ENCODE results near the gene SERPINB4. TPM values are rescaled to one million over a fixed set of nuclear protein-coding genes. Genes with fewer than 3 reads are reported as not detected.
"Not testable (repeated sequence)": the region's sequence is repeated elsewhere in the genome, so short reads cannot be mapped to it uniquely, and the experiment has no call there.

SERPINB4 gene
- total and polyA plus RNA-seq, 2 donors from 2014 or later: not detected

DNA sequence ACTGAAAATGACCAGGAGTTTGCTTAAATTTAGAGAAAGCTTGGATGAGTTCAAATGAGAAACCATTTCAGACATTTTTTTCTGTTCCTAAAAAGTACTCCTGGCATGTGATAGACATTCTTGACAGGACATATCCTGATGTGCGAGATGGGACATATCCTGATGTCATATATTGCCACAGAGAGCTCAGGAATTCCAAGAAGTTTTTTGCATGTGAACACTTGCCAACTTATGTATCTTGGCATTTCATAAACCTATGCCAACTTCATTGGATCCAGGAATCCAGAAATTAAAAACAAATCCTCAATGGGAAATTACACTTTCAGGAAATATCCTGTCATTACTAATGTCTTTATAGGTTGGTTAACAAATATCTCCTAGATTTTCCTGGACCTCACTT, 20.5 kb upstream of the SERPINB4 start:
- Histone ChIP-seq H3K4me1 (ENCODE audit: control insufficient read depth in 2 of 3, insufficient read depth in 2 of 3, low read depth in 1 of 3, low read length in 3 of 3) (no peaks in the 10 kb centered on the region), H3K9ac (ENCODE audit: low read length in 3 of 3) (no peak overlapping the region), H3K9me3 (ENCODE audit: control insufficient read depth in 2 of 3, insufficient read depth in 1 of 3, low read length in 3 of 3) (peaks cover 0 to 2% (median 0%) of the 10 kb centered on the region in 3 donors), H3K27me3 (ENCODE audit: control insufficient read depth, insufficient read depth, low read length) (no peaks in the 10 kb centered on the region), H3K36me3 (ENCODE audit: control insufficient read depth in 2 of 3, insufficient read depth in 3 of 3, low read length in 3 of 3) (no peaks in the 10 kb centered on the region), H3K27ac (ENCODE audit: low read depth in 2 of 2, low read length in 2 of 2) (no peak overlapping the region), H3K4me3 (ENCODE audit: low read length in 3 of 3) (no peak overlapping the region)
- intact Hi-C loops (cut with DNase I): no loop called here
- FAIRE-seq: no peak
- no peak for DNase-seq
- TF ChIP-seq, protein P1, sequence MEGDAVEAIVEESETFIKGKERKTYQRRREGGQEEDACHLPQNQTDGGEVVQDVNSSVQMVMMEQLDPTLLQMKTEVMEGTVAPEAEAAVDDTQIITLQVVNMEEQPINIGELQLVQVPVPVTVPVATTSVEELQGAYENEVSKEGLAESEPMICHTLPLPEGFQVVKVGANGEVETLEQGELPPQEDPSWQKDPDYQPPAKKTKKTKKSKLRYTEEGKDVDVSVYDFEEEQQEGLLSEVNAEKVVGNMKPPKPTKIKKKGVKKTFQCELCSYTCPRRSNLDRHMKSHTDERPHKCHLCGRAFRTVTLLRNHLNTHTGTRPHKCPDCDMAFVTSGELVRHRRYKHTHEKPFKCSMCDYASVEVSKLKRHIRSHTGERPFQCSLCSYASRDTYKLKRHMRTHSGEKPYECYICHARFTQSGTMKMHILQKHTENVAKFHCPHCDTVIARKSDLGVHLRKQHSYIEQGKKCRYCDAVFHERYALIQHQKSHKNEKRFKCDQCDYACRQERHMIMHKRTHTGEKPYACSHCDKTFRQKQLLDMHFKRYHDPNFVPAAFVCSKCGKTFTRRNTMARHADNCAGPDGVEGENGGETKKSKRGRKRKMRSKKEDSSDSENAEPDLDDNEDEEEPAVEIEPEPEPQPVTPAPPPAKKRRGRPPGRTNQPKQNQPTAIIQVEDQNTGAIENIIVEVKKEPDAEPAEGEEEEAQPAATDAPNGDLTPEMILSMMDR (IDR thresholded peaks at IDR 0.05; ENCODE audit: borderline replicate concordance, extremely low read depth, insufficient read depth): no peak

DNA sequence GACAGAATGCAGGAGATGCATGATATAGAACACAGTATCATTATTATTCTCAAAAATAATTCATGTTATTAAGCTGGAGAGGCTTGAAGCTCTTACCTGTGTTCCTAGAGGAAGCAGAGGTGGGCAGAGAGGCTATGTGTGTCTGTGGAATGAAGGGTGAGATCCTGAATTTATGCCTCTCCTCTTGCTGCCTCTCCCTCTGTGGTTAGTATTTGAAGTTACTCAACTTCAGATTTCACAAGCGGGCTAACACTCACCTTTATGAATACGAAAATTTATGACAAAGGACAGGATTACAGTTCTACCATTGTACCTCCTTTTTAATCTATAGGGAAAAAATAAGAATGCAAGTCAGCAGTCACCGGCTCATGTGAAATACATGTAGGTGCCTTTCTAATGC, 17.7 kb upstream of the SERPINB4 start, which contains the start of gene SERPINB3:
TSS of gene SERPINB3 (minus strand) at position 144 of the 400 bp plus-strand sequence. CDS start 677 bp downstream, outside the sequence.
- H3K9me3 ChIP-seq (ENCODE audit: control insufficient read depth in 2 of 3, insufficient read depth in 1 of 3, low read length in 3 of 3); H3K27me3 ChIP-seq (ENCODE audit: control insufficient read depth, insufficient read depth, low read length); H3K36me3 ChIP-seq (ENCODE audit: control insufficient read depth in 2 of 3, insufficient read depth in 3 of 3, low read length in 3 of 3); FAIRE-seq; H3K9ac ChIP-seq (ENCODE audit: low read length in 3 of 3); H3K4me1 ChIP-seq (ENCODE audit: control insufficient read depth in 2 of 3, insufficient read depth in 2 of 3, low read depth in 1 of 3, low read length in 3 of 3); H3K27ac ChIP-seq (ENCODE audit: low read depth in 2 of 2, low read length in 2 of 2); H3K4me3 ChIP-seq (ENCODE audit: low read length in 3 of 3); DNase-seq; intact Hi-C loops (cut with DNase I): not testable (repeated sequence)

DNA sequence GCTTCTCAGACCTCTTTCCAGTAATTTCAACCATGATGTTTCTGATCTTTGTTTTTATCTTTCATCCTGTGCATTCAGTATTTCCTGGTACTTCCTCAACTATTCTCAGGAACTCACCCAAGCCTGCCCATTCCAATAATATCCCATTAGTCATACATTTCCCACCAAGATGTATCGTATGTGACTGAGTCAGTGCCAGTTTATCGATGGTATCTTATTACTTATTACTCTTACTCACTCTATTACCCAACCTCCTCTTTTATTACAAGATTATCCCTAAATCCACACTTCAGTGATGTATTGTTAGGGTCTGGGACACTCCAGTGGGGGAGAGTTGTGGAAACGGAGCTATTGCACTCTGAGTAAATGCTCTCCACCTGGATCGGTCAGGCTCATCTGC, 14.9 kb upstream of the SERPINB4 start:
- H3K4me1 ChIP-seq (ENCODE audit: control insufficient read depth in 2 of 3, insufficient read depth in 2 of 3, low read depth in 1 of 3, low read length in 3 of 3); H3K9me3 ChIP-seq (ENCODE audit: control insufficient read depth in 2 of 3, insufficient read depth in 1 of 3, low read length in 3 of 3); H3K27ac ChIP-seq (ENCODE audit: low read depth in 2 of 2, low read length in 2 of 2); H3K27me3 ChIP-seq (ENCODE audit: control insufficient read depth, insufficient read depth, low read length); H3K36me3 ChIP-seq (ENCODE audit: control insufficient read depth in 2 of 3, insufficient read depth in 3 of 3, low read length in 3 of 3); H3K4me3 ChIP-seq (ENCODE audit: low read length in 3 of 3); FAIRE-seq; DNase-seq; intact Hi-C loops (cut with DNase I); H3K9ac ChIP-seq (ENCODE audit: low read length in 3 of 3): not testable (repeated sequence)

DNA sequence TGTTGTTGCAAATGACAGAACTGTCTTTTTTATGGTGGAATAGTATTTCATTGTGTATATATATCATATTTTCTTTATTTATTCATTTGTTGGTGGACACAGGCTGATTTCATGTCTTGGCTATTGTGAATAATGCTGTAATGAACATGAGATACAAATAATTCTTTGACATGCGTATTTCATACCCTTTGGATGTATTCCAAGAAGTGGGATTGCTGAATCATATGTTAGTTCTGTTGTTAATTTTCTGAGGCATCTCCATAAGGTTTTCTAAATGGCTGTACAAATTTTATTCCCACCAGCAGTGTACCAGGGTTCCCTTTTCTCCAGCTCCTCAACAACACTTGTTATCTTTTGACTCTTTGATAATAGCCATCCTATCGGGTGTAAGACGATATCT, 6.2 kb upstream of the SERPINB4 start:
- H3K4me3 ChIP-seq (ENCODE audit: low read length in 3 of 3); FAIRE-seq; H3K9ac ChIP-seq (ENCODE audit: low read length in 3 of 3); H3K27ac ChIP-seq (ENCODE audit: low read depth in 2 of 2, low read length in 2 of 2); intact Hi-C loops (cut with DNase I); H3K27me3 ChIP-seq (ENCODE audit: control insufficient read depth, insufficient read depth, low read length); H3K36me3 ChIP-seq (ENCODE audit: control insufficient read depth in 2 of 3, insufficient read depth in 3 of 3, low read length in 3 of 3); DNase-seq; H3K4me1 ChIP-seq (ENCODE audit: control insufficient read depth in 2 of 3, insufficient read depth in 2 of 3, low read depth in 1 of 3, low read length in 3 of 3); H3K9me3 ChIP-seq (ENCODE audit: control insufficient read depth in 2 of 3, insufficient read depth in 1 of 3, low read length in 3 of 3): not testable (repeated sequence)

DNA sequence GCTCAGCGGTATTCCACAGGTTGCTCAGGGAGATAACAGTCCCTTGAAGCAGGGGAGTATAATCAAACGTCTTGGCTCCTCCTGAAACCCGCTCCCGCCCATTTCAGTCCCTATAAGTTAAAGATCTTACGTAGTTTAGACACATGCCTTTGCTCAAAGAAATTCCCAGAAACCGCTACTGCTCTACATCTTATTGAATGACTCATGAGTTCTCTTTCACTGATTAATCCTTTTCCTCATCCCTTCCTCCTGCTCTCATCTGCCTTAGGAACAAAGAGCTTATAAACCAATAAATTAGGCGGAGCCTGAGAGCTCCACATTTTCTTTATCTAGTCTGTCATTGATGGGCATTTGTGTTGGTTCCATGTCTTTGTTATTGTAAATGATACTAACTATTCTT, 4.2 kb upstream of the SERPINB4 start:
- no peak for DNase-seq
- intact Hi-C loops (cut with DNase I): no loop called here
- no peaks in the 10 kb centered on the region for H3K27me3 ChIP-seq (ENCODE audit: control insufficient read depth, insufficient read depth, low read length)

More for the DNA sequence above, 4.2 kb upstream of the SERPINB4 start:
- H3K36me3 ChIP-seq (ENCODE audit: control insufficient read depth in 2 of 3, insufficient read depth in 3 of 3, low read length in 3 of 3): no peaks in the 10 kb centered on the region
- FAIRE-seq: no peak
- H3K9me3 ChIP-seq (ENCODE audit: control insufficient read depth in 2 of 3, insufficient read depth in 1 of 3, low read length in 3 of 3): no peaks in the 10 kb centered on the region
- TF ChIP-seq, protein P1 (IDR thresholded peaks at IDR 0.05; ENCODE audit: borderline replicate concordance, extremely low read depth, insufficient read depth): no peak
- no peaks in the 10 kb centered on the region for H3K4me1 ChIP-seq (ENCODE audit: control insufficient read depth in 2 of 3, insufficient read depth in 2 of 3, low read depth in 1 of 3, low read length in 3 of 3)
- no peak overlapping the region for H3K27ac ChIP-seq (ENCODE audit: low read depth in 2 of 2, low read length in 2 of 2)
- H3K4me3 ChIP-seq (ENCODE audit: low read length in 3 of 3): no peak overlapping the region
- no peak overlapping the region for H3K9ac ChIP-seq (ENCODE audit: low read length in 3 of 3)
